Motor neuron (in vitro differentiated cells): Measurements from ENCODE around the gene EPHB2. TPM values are rescaled to one million over a fixed set of nuclear protein-coding genes. Genes with fewer than 3 reads are reported as not detected.
A peak's percentile ranks its signal among the peaks of the same experiment; 100 is the strongest.

ENCODE experiments used
- ATAC-seq, 8 experiments: fragments of 200-7000 bp; cut with Tn5 transposase; replicated peaks in 6 of 8; 2 replicates each; pipeline ENCODE4 v1.8.0; 2021; ENCODE audit warnings: mild to moderate bottlenecking in 8 of 8, moderate library complexity in 8 of 8
- H3K27ac ChIP-seq, 2 donors: fragments of 250-450 bp; sonication (Bioruptor Pico); 2 replicates each; pipeline ENCODE4 v1.9.0; 2021; ENCODE audit warnings: antibody characterized with exemption in 2 of 2, mild to moderate bottlenecking in 2 of 2, moderate library complexity in 1 of 2
- H3K4me1 ChIP-seq, 2 donors: fragments of 250-450 bp; sonication (Bioruptor Pico); replicated peaks in 1 of 2; 2 replicates each; pipeline ENCODE4 v1.6.1; 2021; ENCODE audit warnings: antibody characterized with exemption in 2 of 2, mild to moderate bottlenecking in 2 of 2, moderate library complexity in 1 of 2
- H3K4me3 ChIP-seq, 5 donors: fragments of 250-450 bp; sonication (Bioruptor Pico); 2 replicates each; pipeline ENCODE4 v1.9.0; 2021; ENCODE audit warnings: antibody characterized with exemption in 5 of 5, mild to moderate bottlenecking in 5 of 5, moderate library complexity in 4 of 5
- WGBS, 10 experiments: fragments of 450-650 bp; shearing (Covaris generic); methylation state at CpG; one replicate each; pipeline ENCODE4 v1.0.0; 2022; 5-methylcytosine and 5-hydroxymethylcytosine counted together
- in situ Hi-C, 9 experiments: fragments of 400-800 bp; cut with MboI; loops; one replicate each; pipeline ENCODE4 v1.15.0; 2021; ENCODE audit warnings: low sequenced_read_pairs in 9 of 9, low pct_unique_long_range_greater_than_20kb in 2 of 9; ENCODE audit not compliant: unreplicated experiment in 9 of 9
- total RNA-seq, 8 experiments: library from RNA; unstranded; fragments of 300-600 nt; gene quantifications; 2 replicates each; pipeline versions ENCODE4 v1.2.3 to v1.2.4, GENCODE V29; 2022

EPHB2 gene
- total RNA-seq, 8 experiments from 2014 or later = 0.42 to 64.1 (median 41.8) TPM

DNA sequence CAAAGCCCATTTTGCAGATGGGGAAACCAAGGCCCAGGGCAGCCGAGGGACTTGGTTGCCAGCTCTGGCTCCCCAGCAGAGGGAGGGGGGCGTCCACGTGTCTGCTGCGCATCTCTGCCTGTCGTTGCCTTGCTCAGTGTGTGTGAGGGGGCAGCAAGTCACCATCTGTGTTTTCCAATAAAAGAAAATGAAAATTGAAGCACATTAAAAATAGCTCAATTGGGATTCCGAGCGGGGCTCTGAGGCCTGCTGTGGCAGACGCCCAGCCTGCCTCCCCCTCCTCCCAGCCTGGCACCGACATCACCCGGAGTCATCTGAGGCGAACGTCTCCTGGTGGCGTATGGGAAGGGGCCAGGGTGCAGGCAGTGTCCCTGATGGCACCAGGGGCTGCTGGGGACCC, 51.2 kb downstream of the EPHB2 start:
- 67 to 90% (median 73%) methylated on average over 1 to 8 of the region's 13 CpGs; no CpG with 5 or more reads in 5 of the 10 experiments for WGBS, 10 experiments
- in situ Hi-C loops = no loop called here

GRCh38 chr1:22763487-22764200, 53.0 kb downstream of the EPHB2 start:
- ATAC-seq = no peak
- H3K4me3 ChIP-seq = no peak overlapping the region
- H3K4me1 ChIP-seq = peaks cover 10 to 24% of the 10 kb centered on the region in 2 donors
- in situ Hi-C loops = no loop called here
- no peak overlapping the region for H3K27ac ChIP-seq
- 78 to 100% (median 88%) methylated on average over 1 to 8 of the region's 11 CpGs; no CpG with 5 or more reads in 2 of the 10 experiments for WGBS, 10 experiments

More for the DNA sequence above, 51.2 kb downstream of the EPHB2 start:
- Histone ChIP-seq H3K4me1 (peaks cover 12 to 24% of the 10 kb centered on the region in 2 donors), H3K27ac (no peak overlapping the region), H3K4me3 (no peak overlapping the region)
- peak in 1 of 8 experiments; percentile 14 for ATAC-seq

DNA sequence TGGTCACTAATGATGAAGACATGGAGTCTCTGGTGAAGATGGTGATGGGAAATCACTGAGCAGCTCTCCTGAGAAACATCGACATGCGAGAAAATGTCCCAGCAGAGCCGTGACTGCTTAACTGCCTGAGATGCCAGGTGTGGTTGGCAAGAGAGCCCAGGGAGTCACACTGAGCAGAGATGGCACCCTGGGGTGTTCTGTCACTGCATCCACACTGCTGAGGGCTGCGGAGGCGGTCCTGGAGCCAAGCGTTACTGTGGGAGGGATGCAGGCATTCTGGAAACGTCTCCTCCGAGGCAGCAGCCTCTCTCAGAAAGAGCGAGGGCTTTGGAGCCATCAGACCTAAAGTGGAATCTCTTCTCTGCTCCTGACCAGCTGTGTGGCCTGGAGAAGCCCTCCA, 57.2 kb downstream of the EPHB2 start:
- no peak overlapping the region for H3K4me3 ChIP-seq
- ATAC-seq = no peak
- no peak overlapping the region for H3K27ac ChIP-seq
- 40 to 100% (median 80%) methylated on average over 1 to 7 of the region's 9 CpGs; no CpG with 5 or more reads in 4 of the 10 experiments for WGBS, 10 experiments
- in situ Hi-C loops = no loop called here
- H3K4me1 ChIP-seq = peaks cover 24 to 29% of the 10 kb centered on the region in 2 donors

- peak in 2 of 8 experiments; percentile 8 to 10 for ATAC-seq
- no peak overlapping the region for H3K27ac ChIP-seq
- 43 to 93% (median 70%) methylated on average over 1 to 6 of the region's 6 CpGs; no CpG with 5 or more reads in 1 of the 10 experiments for WGBS, 10 experiments
- in situ Hi-C loops = no loop called here
- H3K4me3 ChIP-seq = no peak overlapping the region
- peaks cover 24 to 29% of the 10 kb centered on the region in 2 donors for H3K4me1 ChIP-seq
These were observed 59.3 kb downstream of the EPHB2 start for GRCh38 chr1:22769932-22770331.

DNA sequence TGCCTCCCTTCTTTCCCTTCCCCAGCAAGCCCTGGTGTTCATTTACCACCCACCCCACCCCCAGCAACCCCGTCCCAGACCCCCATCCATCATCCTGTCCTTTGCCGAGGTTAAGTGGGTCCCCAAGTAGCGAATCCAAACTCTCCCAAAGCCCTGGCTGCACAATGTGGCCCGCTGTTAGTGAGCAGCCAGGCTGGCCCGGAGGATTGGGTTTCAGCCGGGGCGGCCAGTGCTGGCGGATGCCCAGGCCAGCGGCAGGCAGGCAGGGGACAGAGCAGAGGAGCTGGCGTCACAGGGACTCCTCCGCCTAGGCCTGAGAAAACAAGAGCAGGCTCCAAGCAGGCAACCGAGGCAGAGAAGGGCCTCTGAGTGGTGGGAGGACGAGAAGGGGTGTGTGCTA, 61.4 kb downstream of the EPHB2 start:
- Histone ChIP-seq H3K27ac (peak overlapping the region; percentile 18 to 54), H3K4me1 (peaks cover 43 to 49% of the 10 kb centered on the region in 2 donors), H3K4me3 (no peak overlapping the region)
- in situ Hi-C loops = no loop called here
- 0 to 28% (median 19%) methylated on average over 1 to 13 of the region's 13 CpGs; no CpG with 5 or more reads in 6 of the 10 experiments for WGBS, 10 experiments
- peak in 5 of 8 experiments; percentile 47 to 62 (median 57) for ATAC-seq

- Histone ChIP-seq H3K27ac (no peak overlapping the region), H3K4me1 (peaks cover 56 to 64% of the 10 kb centered on the region in 2 donors), H3K4me3 (no peak overlapping the region)
- 20 to 95% (median 82%) methylated on average over 1 to 16 of the region's 17 CpGs; no CpG with 5 or more reads in 1 of the 10 experiments for WGBS, 10 experiments
- in situ Hi-C loops = no loop called here
- ATAC-seq = peak in 2 of 8 experiments; percentile 71 to 76
These were observed 63.6 kb downstream of the EPHB2 start for GRCh38 chr1:22773981-22774832.

DNA sequence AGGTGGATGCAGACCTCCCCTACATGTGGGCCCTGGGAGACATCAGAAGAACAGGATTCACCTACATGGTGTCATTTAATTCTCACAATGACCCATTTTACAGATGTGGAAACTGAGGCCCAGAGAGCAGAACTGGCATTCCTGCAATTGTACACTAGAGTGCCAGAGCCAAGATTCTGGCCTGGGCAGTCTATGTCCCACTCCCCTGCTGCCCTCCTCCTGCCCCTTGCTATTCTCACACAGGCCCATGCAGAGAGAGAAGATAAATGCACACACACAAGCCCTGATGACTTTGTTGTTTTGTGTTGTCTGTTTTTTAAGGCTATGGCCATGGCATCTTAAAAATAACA, 64.2 kb downstream of the EPHB2 start:
- peaks cover 58 to 69% of the 10 kb centered on the region in 2 donors for H3K4me1 ChIP-seq
- in situ Hi-C loops = no loop called here
- no peak overlapping the region for H3K27ac ChIP-seq
- H3K4me3 ChIP-seq = no peak overlapping the region
- no peak for ATAC-seq

- H3K27ac ChIP-seq = peak overlapping the region; percentile 23 to 57
- in situ Hi-C loops = no loop called here
- peaks cover 58 to 69% of the 10 kb centered on the region in 2 donors for H3K4me1 ChIP-seq
- 0 to 83% (median 40%) methylated on average over 1 to 7 of the region's 7 CpGs; no CpG with 5 or more reads in 1 of the 10 experiments for WGBS, 10 experiments
- no peak overlapping the region for H3K4me3 ChIP-seq
- ATAC-seq = peak in 3 of 8 experiments; percentile 6 to 23 (median 7)
These were observed 64.8 kb downstream of the EPHB2 start for GRCh38 chr1:22775478-22775877.

- in situ Hi-C loops = no loop called here
- Histone ChIP-seq H3K4me1 (peaks cover 61 to 69% of the 10 kb centered on the region in 2 donors), H3K4me3 (no peak overlapping the region), H3K27ac (peak overlapping the region; percentile 23 to 57)
- 7 to 80% (median 31%) methylated on average over 2 to 7 of the region's 10 CpGs; no CpG with 5 or more reads in 2 of the 10 experiments for WGBS, 10 experiments
- peak in 5 of 8 experiments; percentile 35 to 53 (median 43) for ATAC-seq
These were observed 65.5 kb downstream of the EPHB2 start for GRCh38 chr1:22776035-22776613.

DNA sequence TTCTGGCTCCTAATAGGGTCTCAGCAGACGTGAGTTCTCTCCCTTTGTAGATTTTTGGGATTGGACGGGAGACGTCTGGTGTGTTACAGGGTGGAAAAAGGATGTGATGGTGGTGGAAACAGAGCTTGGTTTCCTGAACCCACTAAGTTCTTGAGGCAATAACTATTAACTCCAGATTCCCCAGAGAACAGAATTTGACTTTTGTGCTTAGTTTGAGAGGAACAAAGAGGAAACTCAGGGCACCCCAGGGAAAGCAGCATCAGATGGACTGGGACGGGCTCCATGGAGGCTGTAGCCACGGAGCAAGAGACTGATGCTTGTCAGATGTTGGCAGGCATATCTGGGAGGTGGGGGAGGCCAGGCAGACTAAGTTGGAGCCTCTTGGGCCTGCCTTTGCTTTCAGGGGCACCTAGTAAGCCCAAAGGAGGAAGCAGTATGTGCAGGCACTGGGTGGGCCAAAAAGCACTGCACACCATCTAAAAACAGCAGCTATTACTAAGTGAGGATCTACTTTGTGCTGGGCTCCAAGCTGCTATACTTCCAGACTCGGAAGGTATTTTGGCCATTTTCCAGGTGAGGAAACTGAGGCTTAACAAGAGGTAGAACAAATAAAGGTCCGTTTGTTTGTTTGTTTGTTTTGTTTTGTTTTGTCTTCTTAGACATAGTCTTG, 66.9 kb downstream of the EPHB2 start:
- no peak overlapping the region for H3K27ac ChIP-seq
- in situ Hi-C loops = no loop called here
- WGBS, 10 experiments = 40 to 100% (median 82%) methylated on average over 1 to 6 of the region's 7 CpGs; no CpG with 5 or more reads in 1 of the 10 experiments
- no peak overlapping the region for H3K4me3 ChIP-seq
- peaks cover 63 to 67% of the 10 kb centered on the region in 2 donors for H3K4me1 ChIP-seq
- ATAC-seq = no peak

DNA sequence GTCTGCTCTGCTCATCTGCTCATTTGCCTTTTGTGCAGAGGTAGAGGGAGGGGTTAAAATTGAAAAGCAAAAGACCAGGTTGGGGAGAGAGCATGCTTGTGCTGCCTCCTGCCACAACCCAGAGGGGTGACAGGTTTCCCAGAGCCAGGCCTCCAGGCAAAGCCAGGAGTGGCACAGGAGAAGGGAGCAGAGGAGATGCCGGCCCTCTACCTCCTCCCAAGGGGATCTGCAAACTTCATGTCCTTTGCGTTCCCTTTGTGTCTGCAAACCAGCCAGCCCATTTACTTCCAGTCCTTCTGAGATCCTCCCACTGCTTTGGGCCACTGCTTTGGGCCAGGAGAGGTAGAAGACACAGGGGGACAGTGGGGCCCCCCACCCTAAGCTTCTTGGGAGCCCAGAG, 67.8 kb downstream of the EPHB2 start:
- in situ Hi-C loops = no loop called here
- ATAC-seq = no peak
- 46 to 57% methylated on average over 1 to 2 of the region's 2 CpGs; no CpG with 5 or more reads in 8 of the 10 experiments for WGBS, 10 experiments
- H3K27ac ChIP-seq = peak overlapping the region; percentile 14 to 56
- H3K4me3 ChIP-seq = no peak overlapping the region
- peaks cover 66 to 74% of the 10 kb centered on the region in 2 donors for H3K4me1 ChIP-seq

DNA sequence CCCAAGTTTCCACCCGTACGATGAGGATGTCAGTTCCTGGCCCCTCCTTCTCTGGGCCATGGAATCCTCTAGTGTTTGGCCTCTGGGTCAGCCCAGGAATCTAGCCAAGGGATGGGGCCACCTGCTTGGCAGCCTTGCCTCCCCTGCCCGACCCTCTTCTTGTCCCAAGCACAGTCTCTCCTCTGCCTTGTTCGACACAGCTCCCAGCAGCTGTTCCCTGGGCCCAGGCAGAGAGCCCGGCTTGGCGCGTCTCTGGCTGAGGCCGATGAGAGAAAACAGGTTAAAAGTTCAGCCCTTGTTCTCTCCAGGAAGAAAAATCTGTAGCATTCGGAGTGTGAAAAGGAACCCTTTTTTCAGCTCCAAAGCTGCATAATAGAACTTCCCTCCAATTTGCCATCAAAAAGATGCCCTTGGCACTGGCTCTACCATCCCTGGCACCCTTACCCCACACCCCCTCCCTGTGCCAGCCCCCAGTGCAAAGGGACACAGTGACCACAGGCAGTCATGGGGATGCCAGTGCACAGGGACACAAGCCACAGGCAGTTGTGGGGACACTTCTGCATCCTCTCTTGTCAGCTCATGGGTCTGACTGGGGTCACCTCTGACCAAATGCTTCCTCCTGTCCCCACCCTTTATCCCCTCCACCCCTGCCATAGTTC, 68.4 kb downstream of the EPHB2 start:
- Histone ChIP-seq H3K4me1 (peaks cover 66 to 74% of the 10 kb centered on the region in 2 donors), H3K4me3 (no peak overlapping the region), H3K27ac (peak overlapping the region; percentile 14 to 56)
- ATAC-seq = peak in 5 of 8 experiments; percentile 5 to 67 (median 42)
- 0 to 26% (median 20%) methylated on average over 1 to 8 of the region's 9 CpGs; no CpG with 5 or more reads in 5 of the 10 experiments for WGBS, 10 experiments
- in situ Hi-C loops = no loop called here
